Measurements from ENCODE around the gene HSPA12B. TPM values are rescaled to one million over a fixed set of nuclear protein-coding genes. Genes with fewer than 3 reads are reported as not detected.

The HSPA12B gene
- total and polyA plus RNA-seq, 2 of the 13 experiments (the other 11 are each of a cell fraction or from before 2014, with no cell fraction given), result 0.01 TPM; not detected in 1

DNA sequence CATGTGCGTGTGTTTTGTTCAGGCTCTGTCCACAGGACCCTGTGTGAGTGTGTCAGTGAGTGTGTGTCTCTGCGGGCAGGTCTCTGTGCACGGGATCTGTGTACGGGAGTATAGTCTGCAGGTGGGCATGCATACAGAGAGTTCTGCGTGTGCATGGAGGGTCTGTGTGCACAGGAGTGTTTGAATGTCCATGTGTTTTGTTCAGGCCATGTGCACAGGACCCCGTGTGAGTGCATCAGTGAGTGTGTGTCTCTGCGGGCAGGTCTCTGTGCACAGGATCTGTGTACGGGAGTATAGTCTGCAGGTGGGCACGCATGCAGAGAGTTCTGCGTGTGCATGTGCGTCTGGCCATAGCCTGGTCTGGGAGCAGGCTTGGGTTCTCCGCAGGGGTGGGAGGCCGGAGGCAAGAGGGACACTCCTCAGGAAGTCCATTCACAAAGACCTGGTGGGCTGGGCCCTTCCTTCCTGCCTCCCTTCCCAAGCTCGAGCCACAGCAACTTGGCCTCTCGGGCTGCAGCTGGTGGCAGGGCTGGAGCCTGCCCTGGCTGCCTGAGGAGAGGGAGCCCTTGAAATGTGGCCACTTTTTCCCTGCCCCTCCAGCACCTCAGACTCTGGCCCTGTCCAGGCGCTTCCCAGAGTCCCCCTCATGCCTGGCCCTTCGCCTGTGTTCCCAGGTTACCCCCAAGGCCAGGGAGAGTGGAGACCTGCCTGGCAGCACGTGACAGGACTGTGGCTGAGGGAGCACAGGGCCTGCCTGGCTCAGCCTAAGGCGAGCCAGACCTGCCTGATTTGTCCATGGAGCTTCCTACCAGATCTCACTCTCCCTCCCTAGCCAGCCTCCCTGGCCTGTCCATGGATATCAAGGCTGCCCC lies 6.8 kb downstream of the HSPA12B start (continued):
- TF ChIP-seq, protein P1, sequence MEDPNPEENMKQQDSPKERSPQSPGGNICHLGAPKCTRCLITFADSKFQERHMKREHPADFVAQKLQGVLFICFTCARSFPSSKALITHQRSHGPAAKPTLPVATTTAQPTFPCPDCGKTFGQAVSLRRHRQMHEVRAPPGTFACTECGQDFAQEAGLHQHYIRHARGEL (CRISPR knock-in tag; IDR thresholded peaks at IDR 0.05), result no peak
- TF ChIP-seq ZSCAN31 (CRISPR knock-in tag; IDR thresholded peaks at IDR 0.05; ENCODE audit: low read depth) (peak; percentile 62; the same call in 1 of the 2 replicates), KLF12 (CRISPR knock-in tag; IDR thresholded peaks at IDR 0.05; ENCODE audit: borderline replicate concordance) (no peak), SMARCC2 (IDR thresholded peaks at IDR 0.05) (no peak), ZNF749 (CRISPR knock-in tag; IDR thresholded peaks at IDR 0.05; ENCODE audit: borderline replicate concordance) (peak; percentile 64; the same call in 1 of the 2 replicates), KMT2B (CRISPR knock-in tag; IDR thresholded peaks at IDR 0.05) (0 out of 2 replicates have a peak, but pooled peaks have one; percentile 2), ARID2 (CRISPR knock-in tag; IDR thresholded peaks at IDR 0.05; ENCODE audit: borderline replicate concordance) (no peak), ZSCAN9 (CRISPR knock-in tag; IDR thresholded peaks at IDR 0.05; ENCODE audit: borderline replicate concordance) (0 out of 2 replicates have a peak, but pooled peaks have one; percentile 37), KDM3A (CRISPR knock-in tag; IDR thresholded peaks at IDR 0.05; ENCODE audit: low read depth) (no peak), ETV5 (CRISPR knock-in tag; IDR thresholded peaks at IDR 0.05; ENCODE audit: borderline replicate concordance) (0 out of 2 replicates have a peak, but pooled peaks have one; percentile 24), ZNF512B (CRISPR knock-in tag; IDR thresholded peaks at IDR 0.05; ENCODE audit: borderline replicate concordance) (no peak), ARID4A (CRISPR knock-in tag; IDR thresholded peaks at IDR 0.05; ENCODE audit: borderline replicate concordance) (peak; percentile 59; the same call in 1 of the 2 replicates), SATB2 (CRISPR knock-in tag; IDR thresholded peaks at IDR 0.05) (0 out of 2 replicates have a peak, but pooled peaks have one; percentile 54), ZNF761 (CRISPR knock-in tag; conservative IDR thresholded peaks at IDR 0.05) (no peak)
- TF ChIP-seq, protein P2, sequence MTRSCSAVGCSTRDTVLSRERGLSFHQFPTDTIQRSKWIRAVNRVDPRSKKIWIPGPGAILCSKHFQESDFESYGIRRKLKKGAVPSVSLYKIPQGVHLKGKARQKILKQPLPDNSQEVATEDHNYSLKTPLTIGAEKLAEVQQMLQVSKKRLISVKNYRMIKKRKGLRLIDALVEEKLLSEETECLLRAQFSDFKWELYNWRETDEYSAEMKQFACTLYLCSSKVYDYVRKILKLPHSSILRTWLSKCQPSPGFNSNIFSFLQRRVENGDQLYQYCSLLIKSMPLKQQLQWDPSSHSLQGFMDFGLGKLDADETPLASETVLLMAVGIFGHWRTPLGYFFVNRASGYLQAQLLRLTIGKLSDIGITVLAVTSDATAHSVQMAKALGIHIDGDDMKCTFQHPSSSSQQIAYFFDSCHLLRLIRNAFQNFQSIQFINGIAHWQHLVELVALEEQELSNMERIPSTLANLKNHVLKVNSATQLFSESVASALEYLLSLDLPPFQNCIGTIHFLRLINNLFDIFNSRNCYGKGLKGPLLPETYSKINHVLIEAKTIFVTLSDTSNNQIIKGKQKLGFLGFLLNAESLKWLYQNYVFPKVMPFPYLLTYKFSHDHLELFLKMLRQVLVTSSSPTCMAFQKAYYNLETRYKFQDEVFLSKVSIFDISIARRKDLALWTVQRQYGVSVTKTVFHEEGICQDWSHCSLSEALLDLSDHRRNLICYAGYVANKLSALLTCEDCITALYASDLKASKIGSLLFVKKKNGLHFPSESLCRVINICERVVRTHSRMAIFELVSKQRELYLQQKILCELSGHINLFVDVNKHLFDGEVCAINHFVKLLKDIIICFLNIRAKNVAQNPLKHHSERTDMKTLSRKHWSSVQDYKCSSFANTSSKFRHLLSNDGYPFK (CRISPR knock-in tag; IDR thresholded peaks at IDR 0.05; ENCODE audit: borderline replicate concordance), result no peak; the same call in 1 of the 2 replicates

All from HepG2 (cell line).